Upper lobe of left lung (tissue), 6 donors: ENCODE measurements around the gene FLNC. TPM values are rescaled to one million over a fixed set of nuclear protein-coding genes. Genes with fewer than 3 reads are reported as not detected.

ENCODE experiments used
- ATAC-seq, 2 donors: fragments of 200-7000 bp; cut with Tn5 transposase; one replicate each; pipeline ENCODE4 v1.9.1; 2022; ENCODE audit warnings: mild to moderate bottlenecking in 2 of 2, moderate library complexity in 2 of 2; ENCODE audit not compliant: low FRiP score in 2 of 2
- DNase-seq, 2 donors: peaks; one replicate each; pipeline ENCODE4 v3.0.0-alpha.2; 2019 to 2020
- H3K27ac ChIP-seq, 4 donors: fragments of 200-600 bp; sonication (generic); one replicate each; pipeline ENCODE4 v1.5.1; 2016 to 2019
- H3K27me3 ChIP-seq, 4 donors: fragments of 200-600 bp; sonication (generic); one replicate each; pipeline ENCODE4 v1.5.1; 2017 to 2019
- H3K36me3 ChIP-seq, 4 donors: fragments of 200-600 bp; sonication (generic); one replicate each; pipeline ENCODE4 v1.5.1; 2016 to 2019
- H3K4me1 ChIP-seq, 4 donors: fragments of 200-600 bp; sonication (generic); one replicate each; pipeline ENCODE4 v1.5.1; 2018 to 2019
- H3K4me3 ChIP-seq, 4 donors: fragments of 200-600 bp; sonication (generic); one replicate each; pipeline ENCODE4 v1.5.1; 2017 to 2019; ENCODE audit warnings: mild to moderate bottlenecking in 2 of 4, moderate library complexity in 1 of 4
- H3K9me3 ChIP-seq, 4 donors: fragments of 200-600 bp; sonication (generic); one replicate each; pipeline ENCODE4 v1.5.1; 2018 to 2019
- EP300 ChIP-seq, 4 donors: sonication (generic); formaldehyde crosslinking; IDR thresholded peaks; one replicate each; pipeline ENCODE4 v1.5.1; 2017; ENCODE audit warnings: antibody characterized with exemption in 4 of 4, control low read depth in 2 of 4
- POLR2A ChIP-seq, 4 donors: fragments of 450-650 bp; IDR thresholded peaks; one replicate each; pipeline ENCODE4 v1.5.1; 2016 to 2017; ENCODE audit warnings: antibody characterized with exemption in 4 of 4, mild to moderate bottlenecking in 2 of 4
- POLR2AphosphoS5 ChIP-seq, 2 donors: sonication (generic); formaldehyde crosslinking; IDR thresholded peaks; one replicate each; pipeline ENCODE4 v1.5.1; 2017; ENCODE audit warnings: antibody characterized with exemption in 2 of 2
- WGBS, 2 donors: methylation state at CpG; one replicate each; pipeline ENCODE4 v1.1.5; 2017 to 2018; 5-methylcytosine and 5-hydroxymethylcytosine counted together
- total RNA-seq, 6 donors: library from RNA; depleted of rRNA in 4 of 6; stranded (reverse); fragments of >200 nt in 4 of 6; gene quantifications; one replicate each; pipeline versions ENCODE4 v1.1.0 to v1.2.1, GENCODE V29; 2016 to 2021
- TF ChIP-seq, protein P1 (sequence below), 6 experiments: fragments of 450-650 bp in 4 of 6; fragments of 200-600 bp in 2 of 6; sonication (generic) in 2 of 6; IDR thresholded peaks; one replicate each; pipeline ENCODE4 v1.5.1; 2016 to 2019; ENCODE audit warnings: antibody characterized with exemption in 6 of 6
- donor health status: DM: no; HTN: no; CAD: no; lungs with moderate emphysema.
- donor health status: DM: no; HTN: yes; CAD: no; lungs with severe emphysema.

The FLNC gene
- total RNA-seq, 6 donors from 2014 or later, result 2.1 to 19.6 (median 4.9) TPM

DNA sequence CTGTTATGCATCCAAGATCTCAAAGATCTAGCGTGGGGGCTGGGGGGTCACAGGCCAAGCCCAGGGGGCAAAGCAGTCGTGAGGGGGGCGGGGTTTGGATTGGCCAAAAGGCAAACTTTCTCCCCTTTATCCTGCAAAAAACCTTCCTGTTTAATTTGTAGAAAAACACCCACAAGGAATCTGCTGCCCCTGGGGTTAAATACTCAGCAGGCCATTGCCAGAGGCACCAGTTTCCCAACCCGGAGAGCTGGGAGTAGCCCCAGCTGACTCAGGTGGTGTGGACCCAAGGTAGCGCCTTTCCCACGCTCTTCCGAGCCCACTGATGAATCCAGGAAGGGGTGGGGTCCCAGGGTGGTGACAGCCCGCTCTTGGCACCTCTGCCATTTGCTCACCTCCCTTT, 58.9 kb downstream of the FLNC start:
- Histone ChIP-seq H3K4me1 (peaks cover 0 to 14% (median 3%) of the 10 kb centered on the region in 4 donors), H3K27me3 (peaks cover 0 to 13% (median 11%) of the 10 kb centered on the region in 4 donors), H3K9me3 (no peaks in the 10 kb centered on the region), H3K36me3 (no peaks in the 10 kb centered on the region), H3K27ac (no peak overlapping the region), H3K4me3 (no peak overlapping the region)
- ATAC-seq (no peak), DNase-seq (no peak)
- TF ChIP-seq POLR2AphosphoS5 (IDR thresholded peaks at IDR 0.05) (no peak), EP300 (IDR thresholded peaks at IDR 0.05) (no peak), POLR2A (IDR thresholded peaks at IDR 0.05) (no peak)
- TF ChIP-seq, protein P1, sequence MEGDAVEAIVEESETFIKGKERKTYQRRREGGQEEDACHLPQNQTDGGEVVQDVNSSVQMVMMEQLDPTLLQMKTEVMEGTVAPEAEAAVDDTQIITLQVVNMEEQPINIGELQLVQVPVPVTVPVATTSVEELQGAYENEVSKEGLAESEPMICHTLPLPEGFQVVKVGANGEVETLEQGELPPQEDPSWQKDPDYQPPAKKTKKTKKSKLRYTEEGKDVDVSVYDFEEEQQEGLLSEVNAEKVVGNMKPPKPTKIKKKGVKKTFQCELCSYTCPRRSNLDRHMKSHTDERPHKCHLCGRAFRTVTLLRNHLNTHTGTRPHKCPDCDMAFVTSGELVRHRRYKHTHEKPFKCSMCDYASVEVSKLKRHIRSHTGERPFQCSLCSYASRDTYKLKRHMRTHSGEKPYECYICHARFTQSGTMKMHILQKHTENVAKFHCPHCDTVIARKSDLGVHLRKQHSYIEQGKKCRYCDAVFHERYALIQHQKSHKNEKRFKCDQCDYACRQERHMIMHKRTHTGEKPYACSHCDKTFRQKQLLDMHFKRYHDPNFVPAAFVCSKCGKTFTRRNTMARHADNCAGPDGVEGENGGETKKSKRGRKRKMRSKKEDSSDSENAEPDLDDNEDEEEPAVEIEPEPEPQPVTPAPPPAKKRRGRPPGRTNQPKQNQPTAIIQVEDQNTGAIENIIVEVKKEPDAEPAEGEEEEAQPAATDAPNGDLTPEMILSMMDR (IDR thresholded peaks at IDR 0.05), result no peak
- WGBS, 2 donors, result 76 to 79% methylated on average over 7 to 8 of the region's 8 CpGs

DNA sequence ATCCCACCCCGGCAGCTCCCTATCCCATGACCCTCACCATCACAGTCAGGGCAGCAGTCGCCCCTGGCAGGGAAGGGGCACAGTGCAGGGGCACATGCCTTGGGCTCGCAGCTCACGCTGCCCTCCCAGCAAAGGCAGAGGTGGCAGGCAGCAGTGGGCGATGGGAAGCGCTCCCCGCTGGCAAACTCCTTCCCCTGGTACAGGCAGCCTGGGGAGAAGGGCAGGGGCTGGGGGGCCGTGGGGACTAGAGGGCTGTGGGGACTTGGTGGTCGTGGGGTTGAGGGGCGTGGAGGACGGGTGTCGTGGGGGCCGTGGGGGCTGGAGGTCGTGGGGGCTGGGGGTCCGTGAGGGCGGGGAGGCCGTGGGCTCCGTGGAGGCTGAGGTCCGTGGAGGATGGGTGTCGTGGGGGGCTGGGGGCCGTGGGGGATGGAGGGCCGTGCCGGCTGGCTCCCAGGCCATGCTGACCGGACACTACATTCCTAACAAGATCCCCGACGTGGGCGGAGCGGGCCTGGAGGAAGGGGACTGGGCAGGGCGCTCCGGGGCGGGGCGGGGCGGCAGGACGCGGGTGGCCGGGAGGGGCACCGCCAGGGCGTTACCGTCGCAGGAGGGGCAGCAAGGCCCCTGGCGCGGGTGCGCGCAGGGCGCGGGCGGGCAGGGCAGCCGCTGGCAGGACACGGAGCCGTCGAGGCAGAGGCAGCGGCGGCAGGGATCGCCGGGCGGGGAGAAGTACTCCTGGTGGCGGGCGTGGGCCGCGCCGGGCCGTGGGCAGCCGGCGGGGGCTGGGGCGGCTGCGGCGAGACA, 60.3 kb downstream of the FLNC start:
- no peak overlapping the region for H3K27ac ChIP-seq
- 39 to 61% methylated on average over 17 to 24 of the region's 67 CpGs for WGBS, 2 donors
- no peaks in the 10 kb centered on the region for H3K36me3 ChIP-seq
- DNase-seq (peak in 1 of 2 donors; percentile 89), ATAC-seq (peak in 1 of 2 donors; percentile 41)
- TF ChIP-seq, protein P1 (IDR thresholded peaks at IDR 0.05), result peak in 1 of 6 experiments; percentile 28
- no peak for TF ChIP-seq POLR2A (IDR thresholded peaks at IDR 0.05)
- H3K4me3 ChIP-seq, result peak overlapping the region in 3 of 4 donors; percentile 28 to 38 (median 35)
- H3K27me3 ChIP-seq, result peaks cover 0 to 13% (median 11%) of the 10 kb centered on the region in 4 donors
- peaks cover 0 to 14% (median 3%) of the 10 kb centered on the region in 4 donors for H3K4me1 ChIP-seq
- H3K9me3 ChIP-seq, result no peaks in the 10 kb centered on the region

DNA sequence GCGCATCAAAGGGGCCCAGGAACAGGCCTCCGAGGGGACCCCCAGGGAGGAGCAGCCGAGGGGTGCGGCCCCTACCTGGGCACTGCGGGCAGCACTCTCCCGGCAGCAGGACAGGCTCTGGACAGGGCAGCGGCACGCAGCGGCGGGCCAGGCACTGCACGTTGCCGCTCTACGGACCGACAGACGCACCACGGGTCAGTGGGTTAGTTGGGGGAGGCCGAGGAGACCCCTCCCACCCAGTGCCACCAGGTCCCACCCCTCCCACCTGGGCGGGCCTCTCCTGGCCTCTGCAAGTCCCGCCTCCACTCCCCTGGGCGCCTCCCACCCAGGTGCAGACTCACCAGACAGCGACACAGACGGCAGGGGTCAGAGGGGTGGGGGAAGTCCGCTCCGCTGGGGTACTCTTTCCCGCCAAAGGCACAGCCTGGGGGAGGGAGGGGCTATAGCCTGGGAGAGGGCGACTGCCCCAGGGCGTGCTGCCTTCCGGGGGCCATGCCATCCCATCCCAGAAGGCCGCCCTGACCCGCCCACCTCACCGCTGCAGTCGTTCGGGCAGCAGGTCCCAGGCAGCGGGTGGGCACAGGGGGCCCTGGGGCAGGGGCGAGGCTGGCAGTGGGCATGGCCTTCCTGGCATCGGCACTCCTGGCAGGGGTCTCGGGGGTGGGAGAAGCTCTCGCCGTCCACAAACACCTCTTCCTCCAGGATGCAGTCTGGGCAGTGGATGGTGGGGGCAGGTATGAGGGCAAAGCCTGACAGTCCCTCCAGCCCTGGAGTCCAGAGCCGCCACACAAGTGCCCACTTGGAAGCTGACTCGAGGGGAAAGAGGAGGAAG, 61.1 kb downstream of the FLNC start:
- DNase-seq, result peak in 1 of 2 donors; percentile 74

DNA sequence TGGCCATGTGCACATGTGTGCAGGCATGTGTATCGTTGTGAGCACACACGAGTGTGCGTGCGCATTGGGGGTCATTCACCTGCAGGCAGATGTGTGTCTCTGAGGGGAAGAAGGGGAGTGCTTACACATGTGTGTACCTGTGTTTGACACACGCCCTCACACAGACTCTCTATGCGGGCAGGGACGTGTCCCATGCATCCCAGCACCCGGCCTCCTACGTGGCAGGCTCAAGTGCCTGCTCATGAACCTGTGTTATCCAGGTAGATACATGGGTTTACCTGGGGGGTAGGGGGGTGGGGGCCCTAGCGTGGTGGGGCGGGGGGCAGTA, 61.7 kb downstream of the FLNC start:
- DNase-seq, result peak in 1 of 2 donors; percentile 16
- 50 to 73% methylated on average over 6 to 11 of the region's 11 CpGs for WGBS, 2 donors

More for the DNA sequence above, 61.1 kb downstream of the FLNC start:
- Histone ChIP-seq H3K4me3 (peak overlapping the region in 3 of 4 donors; percentile 28 to 38 (median 35)), H3K27me3 (peaks cover 0 to 13% (median 11%) of the 10 kb centered on the region in 4 donors), H3K27ac (no peak overlapping the region), H3K9me3 (no peaks in the 10 kb centered on the region), H3K4me1 (peaks cover 0 to 14% (median 3%) of the 10 kb centered on the region in 4 donors), H3K36me3 (no peaks in the 10 kb centered on the region)
- ATAC-seq, result peak in 1 of 2 donors; percentile 2
- 27 to 50% methylated on average over 9 to 24 of the region's 41 CpGs for WGBS, 2 donors
- no peak for TF ChIP-seq POLR2A (IDR thresholded peaks at IDR 0.05)
- TF ChIP-seq, protein P1 (IDR thresholded peaks at IDR 0.05), result peak in 2 of 6 experiments; percentile 2 to 9
- TF ChIP-seq EP300 (IDR thresholded peaks at IDR 0.05), result no peak

More for the DNA sequence above, 61.7 kb downstream of the FLNC start:
- no peak for TF ChIP-seq POLR2AphosphoS5 (IDR thresholded peaks at IDR 0.05)
- no peak for TF ChIP-seq EP300 (IDR thresholded peaks at IDR 0.05)
- H3K36me3 ChIP-seq, result no peaks in the 10 kb centered on the region
- H3K27ac ChIP-seq, result no peak overlapping the region
- ATAC-seq, result no peak
- H3K9me3 ChIP-seq, result no peaks in the 10 kb centered on the region
- no peak overlapping the region for H3K4me3 ChIP-seq
- peaks cover 0 to 14% (median 3%) of the 10 kb centered on the region in 4 donors for H3K4me1 ChIP-seq
- peaks cover 0 to 13% (median 11%) of the 10 kb centered on the region in 4 donors for H3K27me3 ChIP-seq
